Heart left ventricle (tissue), 13 donors: ENCODE measurements around the gene DCPS.

Source experiments
- POLR2A ChIP-seq, 2 donors: fragments of 450-650 bp; IDR thresholded peaks; one replicate each; pipeline ENCODE4 v1.6.1; 2017; ENCODE audit warnings: antibody characterized with exemption in 2 of 2, mild to moderate bottlenecking in 2 of 2, moderate library complexity in 2 of 2
- TF ChIP-seq, protein P1 (sequence below), 12 donors: fragments of 200-600 bp; sonication (generic) in 4 of 12; IDR thresholded peaks; one replicate each; pipeline versions ENCODE4 v1.5.0 to v1.8.0; 2018 to 2022; ENCODE audit warnings: antibody characterized with exemption in 12 of 12, mild to moderate bottlenecking in 5 of 12
- donor health status: ischemic (EF 13 %, LVEDD 7.1; RV severe dilation, severe dysfunction).
- donor health status: DM: no; HTN: yes; CAD: no.
- donor health status: DM: no; HTN: no; CAD: no.
- donor health status: ischemic (EF 25% LVEDD 6.9; RV normal size, moderate dysfunction).
- donor health status: ischemic (EF 25% LVEDD 5.7; RV mildly dilated, moderate dysfunction).
- donor health status: ischemic (EF 35%, LVEDD 5.7; RV mildly dilated, moderate dysfunction).
- donor health status: nonischemic (EF 11% LVEDD 7.7; RV severe dilation, severe dysfunction).
- donor health status: DM: yes; HTN: yes; CAD: no.
- donor health status: PGD.
- donor health status: ischemic (EF 29% LVEDD 5.4; RV normal size, mild dysfunction).
- donor health status: nonischemic (EF 23%, LVEDD 6.1; RV moderate dilation, normal function).

DNA sequence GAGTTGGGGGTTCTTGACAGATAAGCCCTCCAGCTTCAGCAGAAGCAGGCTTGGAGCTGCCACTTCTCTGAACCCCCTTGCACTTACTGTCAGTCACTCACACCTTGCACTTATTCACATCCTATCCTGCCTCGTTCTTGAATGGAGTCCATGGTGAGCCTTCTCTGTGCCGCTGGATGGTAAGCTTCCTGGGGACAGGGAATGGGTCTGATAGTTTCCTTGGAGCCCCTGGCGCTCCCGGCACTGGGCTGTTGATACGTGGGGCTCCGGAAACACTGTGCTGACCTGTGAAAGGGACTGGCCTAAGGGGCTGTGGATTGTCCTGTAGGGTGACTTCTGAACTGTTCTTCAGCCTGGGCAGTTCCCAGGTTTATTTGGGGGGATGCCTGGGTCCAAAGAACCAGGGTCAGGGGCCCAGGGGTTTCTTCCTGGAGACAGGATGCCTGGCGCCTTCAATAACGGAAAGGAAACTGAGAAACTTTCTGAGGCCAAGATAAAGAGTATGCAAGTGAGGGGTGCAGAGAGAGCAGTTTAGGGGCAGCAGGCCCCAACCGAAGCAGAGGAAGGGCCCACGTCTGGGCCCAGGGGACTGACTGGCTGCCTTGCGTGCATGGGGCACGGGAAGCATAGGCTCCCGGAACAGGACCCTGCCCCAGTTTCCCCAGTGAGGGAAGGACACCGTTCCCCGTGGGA is 50.9 kb downstream of the DCPS start:
- TF ChIP-seq, protein P1, sequence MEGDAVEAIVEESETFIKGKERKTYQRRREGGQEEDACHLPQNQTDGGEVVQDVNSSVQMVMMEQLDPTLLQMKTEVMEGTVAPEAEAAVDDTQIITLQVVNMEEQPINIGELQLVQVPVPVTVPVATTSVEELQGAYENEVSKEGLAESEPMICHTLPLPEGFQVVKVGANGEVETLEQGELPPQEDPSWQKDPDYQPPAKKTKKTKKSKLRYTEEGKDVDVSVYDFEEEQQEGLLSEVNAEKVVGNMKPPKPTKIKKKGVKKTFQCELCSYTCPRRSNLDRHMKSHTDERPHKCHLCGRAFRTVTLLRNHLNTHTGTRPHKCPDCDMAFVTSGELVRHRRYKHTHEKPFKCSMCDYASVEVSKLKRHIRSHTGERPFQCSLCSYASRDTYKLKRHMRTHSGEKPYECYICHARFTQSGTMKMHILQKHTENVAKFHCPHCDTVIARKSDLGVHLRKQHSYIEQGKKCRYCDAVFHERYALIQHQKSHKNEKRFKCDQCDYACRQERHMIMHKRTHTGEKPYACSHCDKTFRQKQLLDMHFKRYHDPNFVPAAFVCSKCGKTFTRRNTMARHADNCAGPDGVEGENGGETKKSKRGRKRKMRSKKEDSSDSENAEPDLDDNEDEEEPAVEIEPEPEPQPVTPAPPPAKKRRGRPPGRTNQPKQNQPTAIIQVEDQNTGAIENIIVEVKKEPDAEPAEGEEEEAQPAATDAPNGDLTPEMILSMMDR (IDR thresholded peaks at IDR 0.05) = no peak
- TF ChIP-seq POLR2A (IDR thresholded peaks at IDR 0.05) = no peak
